Activated CD4-positive, CD25-positive, alpha-beta regulatory T cell (primary cell): ENCODE measurements around the gene NBL1.
"Not testable (repeated sequence)": the region's sequence is repeated elsewhere in the genome, so short reads cannot be mapped to it uniquely, and the experiment has no call there.

Experiments used
- DNase-seq, 4 experiments: peaks; one replicate each; lab custom pipeline; 2025; lab: John Stamatoyannopoulos, UW

Gene NBL1

DNA sequence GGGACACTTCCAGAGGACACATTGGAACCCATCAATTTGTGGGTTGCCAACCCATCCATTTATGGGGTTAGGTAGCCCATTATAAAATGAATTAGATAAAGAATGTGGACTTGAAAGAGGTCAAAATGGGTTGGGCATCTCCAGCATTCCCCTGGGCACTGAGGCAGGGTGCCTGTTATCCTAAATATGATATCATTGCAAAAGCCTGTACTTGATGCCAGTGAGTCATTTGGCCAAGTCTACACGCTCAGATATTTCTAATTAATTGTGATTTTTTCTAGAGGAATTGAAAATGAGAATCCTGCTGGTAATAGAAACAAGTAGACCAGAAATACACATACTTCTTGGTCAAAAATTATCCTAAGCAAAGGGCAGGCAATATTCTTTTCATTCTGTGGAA, 21.9 kb upstream of the NBL1 start:
- no peak for DNase-seq

DNA sequence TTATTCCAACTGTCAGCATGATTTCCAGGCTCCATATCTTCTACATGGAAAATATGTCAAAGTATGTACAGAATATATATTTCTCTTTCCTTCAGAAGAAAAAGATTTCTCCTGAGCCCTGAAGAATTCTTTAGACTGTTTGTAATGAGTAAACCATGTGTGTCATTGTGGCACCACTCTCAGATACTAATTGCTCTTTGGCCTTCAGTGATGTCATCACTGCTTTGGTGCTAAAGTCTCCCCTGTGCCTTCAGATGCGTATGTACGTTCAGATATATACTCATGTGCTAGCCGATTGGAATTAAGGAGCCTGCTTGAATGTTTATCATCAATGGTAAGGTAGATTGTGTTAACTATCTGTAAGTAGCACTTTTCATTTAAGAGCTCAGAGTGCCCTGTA, 20.6 kb upstream of the NBL1 start:
- DNase-seq: no peak

DNA sequence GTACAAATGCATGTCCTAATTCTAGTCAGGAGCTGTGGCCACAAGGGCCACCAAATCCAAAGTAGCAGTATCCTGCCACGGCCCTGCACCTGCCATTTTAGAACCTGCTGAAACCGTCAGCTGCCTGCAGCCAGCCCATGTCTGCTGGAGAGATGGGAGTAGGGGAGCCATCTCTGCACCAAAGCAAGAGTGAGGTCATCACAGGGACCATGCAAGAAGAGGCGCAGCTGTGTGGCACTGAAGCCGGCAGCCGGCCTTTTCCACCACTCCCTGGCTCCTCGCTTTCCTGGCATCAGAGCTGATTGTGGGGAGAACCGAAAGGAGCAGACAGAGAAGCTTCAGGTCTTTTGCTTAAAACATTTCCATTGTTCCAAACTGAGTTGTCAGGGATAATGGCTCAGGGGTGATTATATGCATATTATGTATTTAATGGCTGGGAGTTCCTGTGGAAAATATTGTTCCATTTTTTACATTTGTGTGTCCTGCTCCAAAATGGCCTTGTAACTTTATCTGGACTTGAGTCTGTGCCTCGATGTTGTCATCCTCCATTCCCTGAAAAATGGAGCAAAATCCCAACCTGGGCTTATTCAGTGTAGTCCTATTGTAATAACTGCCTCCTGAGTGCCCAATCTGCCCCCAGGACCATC, 18.7 kb upstream of the NBL1 start:
- DNase-seq: no peak

GRCh38 chr1:19628879-19629278, 15.2 kb upstream of the NBL1 start:
- no peak for DNase-seq

- no peak for DNase-seq
These were observed 14.8 kb upstream of the NBL1 start for GRCh38 chr1:19629357-19629756.

DNA sequence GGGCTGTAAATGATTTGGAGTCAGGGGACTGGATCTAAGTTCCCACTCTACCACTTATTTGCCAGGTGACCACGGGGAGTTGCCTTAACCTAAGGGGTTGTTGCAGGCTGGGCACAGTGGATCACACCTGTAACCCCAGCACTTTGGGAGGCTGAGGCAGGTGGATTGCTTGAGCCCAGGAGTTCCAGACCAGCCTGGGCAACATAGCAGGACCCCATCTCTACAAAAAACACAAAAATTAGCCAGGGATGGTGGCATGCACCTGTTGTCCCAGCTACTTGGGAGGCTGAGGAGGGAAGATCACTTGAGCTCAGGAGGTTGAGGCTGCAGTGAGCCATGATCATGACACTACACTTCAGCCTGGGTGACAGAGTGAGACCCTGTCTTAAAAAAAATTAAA, 13.9 kb upstream of the NBL1 start:
- DNase-seq: not testable (repeated sequence)

DNA sequence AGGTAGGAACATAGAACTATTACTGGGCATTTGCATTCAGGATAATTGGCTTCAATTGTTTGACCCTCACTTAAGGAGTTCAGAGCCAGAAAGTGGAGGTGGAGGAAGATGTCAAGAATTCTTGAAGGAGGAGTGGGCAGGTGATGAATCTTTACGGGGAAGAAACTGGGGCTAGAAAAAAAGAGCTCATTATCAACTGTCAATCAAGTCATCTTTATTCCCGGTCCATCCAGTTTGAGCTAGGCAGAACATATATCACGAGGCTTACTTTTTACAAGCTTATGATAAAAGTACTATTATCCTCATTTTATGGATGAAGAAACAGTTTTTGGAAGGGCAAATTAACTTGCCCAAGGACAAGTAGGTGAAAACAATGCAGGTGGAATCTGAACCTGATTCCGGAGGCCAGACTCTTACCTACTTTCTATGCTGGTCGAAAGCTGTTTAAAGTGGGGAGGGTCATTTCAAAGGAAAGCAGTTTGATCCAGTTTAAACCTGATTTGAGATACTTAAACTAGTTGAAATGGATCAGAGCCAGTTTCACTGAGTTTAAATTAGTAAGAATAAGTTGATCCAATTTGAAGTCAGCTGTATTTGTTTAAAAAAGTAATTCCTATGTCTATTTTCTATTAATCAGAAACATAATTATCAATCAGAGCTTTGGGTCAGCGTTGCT, 13.3 kb upstream of the NBL1 start:
- DNase-seq: no peak

DNA sequence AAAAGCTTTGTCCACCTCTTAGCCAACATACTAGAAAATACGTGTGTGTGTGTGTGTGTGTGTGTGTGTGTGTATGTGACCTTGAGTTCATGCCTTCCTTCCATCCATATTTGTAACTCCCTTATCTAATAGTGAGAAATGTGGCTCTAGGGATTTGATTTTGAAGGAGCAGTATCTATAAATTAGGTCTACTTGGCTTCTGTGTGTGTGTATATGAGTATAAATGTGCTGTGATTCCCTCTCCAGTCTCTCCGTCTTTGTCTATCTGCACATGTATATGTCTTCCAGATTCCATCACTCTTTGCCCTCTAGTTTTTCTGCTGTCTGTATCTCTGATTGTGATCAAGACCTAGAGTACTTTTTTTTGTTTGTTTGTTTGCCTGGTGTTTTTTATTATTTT, 11.9 kb upstream of the NBL1 start:
- no peak for DNase-seq

DNA sequence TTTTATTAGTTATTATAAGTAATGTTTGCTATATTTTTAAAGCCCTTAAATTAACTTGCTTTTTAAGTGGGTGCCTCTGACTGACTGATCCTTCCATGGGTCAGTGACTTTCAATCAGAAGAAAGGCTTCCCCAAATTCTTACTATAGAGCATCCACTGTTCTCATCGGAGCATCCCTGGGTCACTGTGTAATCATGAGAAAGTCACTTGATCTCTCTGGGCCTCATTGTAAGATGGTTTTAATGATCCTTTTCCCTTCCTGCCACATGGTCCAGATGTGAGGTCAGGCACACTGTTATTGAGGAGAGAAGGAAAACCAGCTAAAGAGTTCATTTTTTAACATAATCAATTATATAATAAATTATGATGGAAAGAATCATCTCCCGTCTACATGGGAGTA, 11.0 kb upstream of the NBL1 start:
- no peak for DNase-seq

- DNase-seq: not testable (repeated sequence)
These were observed 9.0 kb upstream of the NBL1 start for GRCh38 chr1:19635064-19635463.

GRCh38 chr1:19635646-19636045, 8.5 kb upstream of the NBL1 start:
- DNase-seq: no peak

- DNase-seq: no peak
These were observed 8.0 kb upstream of the NBL1 start for GRCh38 chr1:19636065-19636464.

- DNase-seq: not testable (repeated sequence)
These were observed 7.4 kb upstream of the NBL1 start for GRCh38 chr1:19636749-19637148.

GRCh38 chr1:19637606-19638005, 6.5 kb upstream of the NBL1 start:
- no peak for DNase-seq

- not testable (repeated sequence) for DNase-seq
These were observed 4.9 kb upstream of the NBL1 start for GRCh38 chr1:19639228-19639627.

DNA sequence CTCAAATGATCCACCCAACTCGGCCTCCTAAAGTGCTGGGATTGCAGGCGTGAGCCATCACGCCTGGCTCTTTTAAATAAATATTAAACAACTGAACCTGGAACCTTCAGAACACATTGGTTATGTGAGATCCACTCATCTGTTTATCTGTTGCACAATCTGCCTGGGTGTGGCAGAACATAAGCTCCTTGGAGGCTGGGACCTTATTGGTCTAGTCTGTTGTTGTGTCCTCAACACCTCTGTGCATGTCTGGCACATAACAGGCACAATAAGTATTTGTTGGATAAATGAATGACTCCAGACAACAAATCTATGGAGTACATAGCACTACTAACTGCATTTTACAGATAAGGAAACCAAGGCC, 4.1 kb upstream of the NBL1 start:
- DNase-seq: no peak

DNA sequence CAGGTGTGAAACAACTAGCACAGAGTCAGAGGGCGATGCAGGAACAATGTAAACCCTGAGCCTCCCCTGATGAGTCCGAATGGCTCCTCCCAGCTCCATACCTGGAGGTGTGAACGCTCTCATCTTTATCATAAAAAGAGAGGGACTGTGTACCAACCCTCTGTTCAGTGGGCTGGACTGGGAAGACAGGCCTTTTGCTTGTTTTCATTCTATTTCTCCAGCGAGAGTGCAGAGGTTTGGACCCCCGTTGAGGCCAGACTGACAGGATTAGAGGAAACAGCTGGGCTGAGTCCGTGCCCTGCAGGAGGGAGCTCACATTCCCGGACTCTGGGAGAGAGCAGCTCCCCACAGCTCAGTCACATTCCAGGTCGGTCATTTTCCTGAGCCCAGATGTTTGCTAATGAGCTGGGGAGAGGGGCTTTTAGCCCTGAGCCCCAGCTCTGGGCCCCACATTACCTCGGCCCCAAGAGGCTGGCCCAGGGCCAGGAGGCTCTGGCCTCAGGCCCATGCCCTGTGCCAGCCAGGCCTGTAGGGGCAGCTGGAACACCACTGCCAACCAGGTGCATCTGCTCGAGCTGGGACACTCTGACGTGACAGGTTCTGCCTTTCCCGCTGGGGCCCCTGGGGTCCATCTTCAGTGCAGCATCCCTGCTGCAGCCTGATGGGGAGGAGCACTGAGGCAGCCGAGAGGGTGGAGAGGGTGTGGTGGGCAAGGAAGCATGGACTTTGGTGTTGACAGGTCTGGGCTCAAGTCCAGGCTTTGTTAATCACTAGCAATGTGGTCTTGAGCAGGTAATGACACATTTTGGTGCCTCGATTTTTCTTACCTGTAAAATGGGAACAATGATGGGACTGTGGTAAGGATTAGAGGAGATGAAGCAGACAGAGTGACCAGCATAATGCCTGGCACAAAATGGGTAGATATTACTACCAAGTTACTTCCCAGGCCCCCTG, 3.5 kb upstream of the NBL1 start:
- no peak for DNase-seq

DNA sequence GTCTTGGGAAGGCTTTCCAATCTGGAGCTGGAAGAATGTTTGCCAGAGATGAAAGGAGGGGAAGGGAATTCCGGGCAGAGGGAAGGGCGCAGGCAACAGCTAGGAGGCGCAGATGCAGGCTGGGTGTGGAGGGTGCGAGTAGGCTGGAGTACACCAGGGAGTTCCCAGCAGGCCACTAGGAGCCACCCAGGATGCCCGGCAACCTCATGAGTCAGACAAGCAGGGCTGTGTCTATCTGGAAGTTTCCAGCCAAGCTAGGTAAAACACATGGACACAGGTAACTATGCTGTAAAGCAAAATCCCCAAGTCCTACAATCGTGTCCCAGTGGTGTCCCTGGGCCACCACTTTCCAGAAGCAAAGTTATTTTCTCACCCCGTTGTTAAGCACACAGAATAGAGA, 990 bp upstream of the NBL1 start:
- DNase-seq: no peak

DNA sequence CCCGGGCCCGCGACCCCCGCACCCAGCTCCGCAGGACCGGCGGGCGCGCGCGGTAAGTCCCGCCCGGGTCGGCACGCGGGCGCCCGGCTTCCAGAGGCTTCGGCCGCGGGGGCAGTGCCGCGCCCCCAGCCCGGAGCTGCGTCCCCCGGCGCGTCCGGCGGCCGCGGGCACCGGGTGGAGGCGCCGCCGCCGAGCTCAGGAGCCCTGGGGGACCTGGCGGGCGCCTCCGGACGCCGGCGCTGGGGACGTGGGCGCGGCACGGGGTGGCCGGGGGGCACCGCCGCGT, 227 bp downstream of the NBL1 start:
- no peak for DNase-seq

GRCh38 chr1:19644681-19645410, 735 bp downstream of the NBL1 start:
- peak in 2 of 4 experiments; percentile 15 for DNase-seq

DNA sequence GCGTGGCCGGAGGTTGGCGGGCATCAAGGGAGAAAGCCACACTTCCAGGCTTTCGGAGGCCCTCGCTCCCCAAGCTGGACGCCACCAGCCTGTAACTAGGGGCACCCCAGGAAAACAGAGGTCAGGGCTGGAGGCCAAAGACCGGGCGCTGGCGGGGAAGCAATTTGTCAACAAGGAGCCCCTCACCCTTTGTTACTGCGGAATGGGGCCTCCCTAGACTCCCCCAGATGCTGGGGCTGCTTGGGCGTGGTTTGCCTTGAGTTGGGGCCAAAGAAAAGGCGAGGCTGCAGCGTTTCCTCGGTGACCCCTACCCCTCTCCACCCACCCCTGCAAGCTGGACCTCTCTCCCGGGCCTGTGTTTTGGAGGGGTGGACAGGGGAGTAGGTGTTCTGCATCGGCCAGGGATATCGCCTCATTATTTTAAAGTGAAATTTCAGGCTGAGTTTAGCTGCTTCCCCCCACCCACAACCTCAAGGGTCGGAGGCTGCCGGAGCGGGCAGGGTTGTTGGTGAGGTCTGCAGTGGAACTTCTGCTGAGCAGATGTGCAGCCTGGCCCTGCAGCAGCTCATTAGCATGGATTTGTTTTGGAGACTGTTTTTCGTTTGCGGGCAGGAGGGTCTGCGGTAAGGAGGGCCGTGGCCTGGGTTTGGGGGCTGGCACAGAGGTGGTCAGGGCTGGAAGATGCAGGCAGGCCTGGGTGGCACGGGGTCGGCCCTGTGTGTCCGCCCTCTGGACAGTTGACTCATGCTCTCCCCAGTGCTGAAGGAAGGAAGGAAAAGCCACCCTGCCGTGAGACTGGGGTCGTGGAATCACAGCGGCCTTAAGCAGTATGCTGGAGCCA, 1.5 kb downstream of the NBL1 start:
- DNase-seq: no peak
